Breast epithelium (tissue), 4 donors: Measurements from ENCODE around the gene CTNNA3. TPM values are rescaled to one million over a fixed set of nuclear protein-coding genes. Genes with fewer than 3 reads are reported as not detected.

Source experiments
- DNase-seq, 2 donors: peaks; one replicate each; pipeline ENCODE4 v3.0.0-alpha.2; 2019; ENCODE audit warnings: low spot score in 2 of 2
- H3K27ac ChIP-seq, 2 donors: fragments of 200-600 bp; sonication (generic) in 1 of 2; one replicate each; pipeline ENCODE4 v1.5.1; 2016 to 2019; ENCODE audit warnings: mild to moderate bottlenecking in 1 of 2
- H3K27me3 ChIP-seq, 2 donors: fragments of 200-600 bp; sonication (generic) in 1 of 2; one replicate each; pipeline versions ENCODE4 v1.5.1 to v1.6.0; 2017 to 2019; ENCODE audit warnings: control low read depth in 1 of 2, mild to moderate bottlenecking in 1 of 2
- H3K36me3 ChIP-seq: fragments of 200-600 bp; one replicate; pipeline ENCODE4 v1.5.1; 2019
- H3K4me1 ChIP-seq, 2 donors: fragments of 200-600 bp; sonication (generic); one replicate each; pipeline ENCODE4 v1.5.1; 2016 to 2019; ENCODE audit warnings: control low read depth in 1 of 2
- H3K4me3 ChIP-seq, 3 donors: fragments of 200-600 bp; sonication (generic); 1 replicate in 2 of 3; 2 replicates in 1 of 3; pipeline ENCODE4 v1.5.1; 2016 to 2019; ENCODE audit warnings: mild to moderate bottlenecking in 3 of 3, moderate library complexity in 2 of 3
- H3K9me3 ChIP-seq, 2 donors: fragments of 200-600 bp; sonication (generic) in 1 of 2; one replicate each; pipeline ENCODE4 v1.5.1; 2016 to 2019; ENCODE audit warnings: control low read depth in 1 of 2
- CTCF ChIP-seq, 3 donors: fragments of 450-650 bp; IDR thresholded peaks; one replicate each; pipeline ENCODE4 v1.5.1; 2016 to 2017; ENCODE audit warnings: antibody characterized with exemption in 3 of 3, mild to moderate bottlenecking in 3 of 3, moderate library complexity in 3 of 3
- POLR2A ChIP-seq: fragments of 450-650 bp; IDR thresholded peaks from one replicate; pipeline ENCODE4 v1.6.1; 2016; ENCODE audit warnings: antibody characterized with exemption, mild to moderate bottlenecking, moderate library complexity
- POLR2AphosphoS5 ChIP-seq, 3 donors: sonication (generic); formaldehyde crosslinking; IDR thresholded peaks; one replicate each; pipeline ENCODE4 v1.6.1; 2017; ENCODE audit warnings: antibody characterized with exemption in 3 of 3
- intact Hi-C: fragments of 100-400 bp; cut with DNase I; formaldehyde crosslinking; loops from one replicate; pipeline ENCODE4 v1.15.1; 2023; ENCODE audit warnings: low total_unique reads
- total RNA-seq, 3 donors: library from RNA; depleted of rRNA; stranded (reverse); fragments of >200 nt; gene quantifications; one replicate each; pipeline ENCODE4 v1.1.0, GENCODE V29; 2016

CTNNA3 gene
- total RNA-seq, 3 donors from 2014 or later, result 0.33 to 1.1 (median 0.59) TPM

GRCh38 chr10:67606572-67606971 lies 89.4 kb downstream of the CTNNA3 start:
- Histone ChIP-seq H3K9me3 (no peaks in the 10 kb centered on the region), H3K27ac (no peak overlapping the region), H3K36me3 (no peaks in the 10 kb centered on the region), H3K4me3 (no peak overlapping the region), H3K27me3 (no peaks in the 10 kb centered on the region), H3K4me1 (no peaks in the 10 kb centered on the region)
- TF ChIP-seq CTCF (IDR thresholded peaks at IDR 0.05) (no peak), POLR2AphosphoS5 (IDR thresholded peaks at IDR 0.05) (no peak), POLR2A (no peak)
- intact Hi-C loops, result no loop called here
- no peak for DNase-seq

GRCh38 chr10:67603701-67604100 lies 92.3 kb downstream of the CTNNA3 start:
- no peaks in the 10 kb centered on the region for H3K4me1 ChIP-seq
- no peak overlapping the region for H3K4me3 ChIP-seq
- H3K27ac ChIP-seq, result no peak overlapping the region
- TF ChIP-seq CTCF (IDR thresholded peaks at IDR 0.05) (no peak), POLR2A (no peak)
- intact Hi-C loops, result no loop called here
- no peaks in the 10 kb centered on the region for H3K36me3 ChIP-seq
- DNase-seq, result no peak
- no peaks in the 10 kb centered on the region for H3K9me3 ChIP-seq
- no peaks in the 10 kb centered on the region for H3K27me3 ChIP-seq

- H3K9me3 ChIP-seq, result no peaks in the 10 kb centered on the region
- TF ChIP-seq POLR2A (no peak), CTCF (IDR thresholded peaks at IDR 0.05) (no peak), POLR2AphosphoS5 (IDR thresholded peaks at IDR 0.05) (no peak)
- intact Hi-C loops, result no loop called here
- H3K4me3 ChIP-seq, result no peak overlapping the region
- no peaks in the 10 kb centered on the region for H3K4me1 ChIP-seq
- DNase-seq, result no peak
- H3K27ac ChIP-seq, result no peak overlapping the region
- no peaks in the 10 kb centered on the region for H3K36me3 ChIP-seq
- H3K27me3 ChIP-seq, result no peaks in the 10 kb centered on the region
Measured at GRCh38 chr10:67603086-67603485, 92.9 kb downstream of the CTNNA3 start.

DNA sequence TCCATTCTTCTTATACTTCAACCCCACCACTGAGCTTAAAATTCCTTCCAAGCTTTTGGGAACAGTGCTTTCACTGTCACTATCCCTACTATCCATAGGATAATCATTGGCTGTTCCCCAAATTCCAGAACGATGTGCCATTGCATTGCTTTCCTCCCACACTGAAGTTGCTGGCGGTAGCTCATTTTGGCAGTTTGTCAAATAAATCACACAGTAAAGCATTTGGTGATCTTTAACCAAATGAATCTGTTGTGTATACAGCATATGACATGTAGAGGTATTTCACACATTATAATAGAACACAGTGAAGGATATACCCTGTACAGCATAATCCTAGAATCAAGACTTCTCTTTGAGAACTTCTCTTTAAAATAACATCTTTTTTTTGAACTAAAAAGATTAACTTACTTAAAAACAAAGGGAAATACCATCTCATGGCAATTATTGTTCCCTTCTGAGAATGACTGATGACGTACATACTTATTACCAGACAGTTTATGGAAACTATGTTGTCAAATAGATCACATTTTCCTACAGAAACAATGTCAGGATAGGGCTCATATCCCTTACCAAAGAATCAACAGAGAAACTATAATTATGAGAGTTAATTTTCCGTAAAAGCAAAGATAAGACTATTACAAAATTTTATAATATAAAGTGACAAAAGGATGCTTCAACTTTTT lies 93.6 kb downstream of the CTNNA3 start:
- DNase-seq, result no peak
- Histone ChIP-seq H3K9me3 (no peaks in the 10 kb centered on the region), H3K27ac (no peak overlapping the region), H3K27me3 (no peaks in the 10 kb centered on the region), H3K4me1 (no peaks in the 10 kb centered on the region), H3K4me3 (no peak overlapping the region), H3K36me3 (no peaks in the 10 kb centered on the region)
- TF ChIP-seq POLR2AphosphoS5 (IDR thresholded peaks at IDR 0.05), result no peak
- no peak for TF ChIP-seq CTCF (IDR thresholded peaks at IDR 0.05)
- TF ChIP-seq POLR2A, result no peak
- intact Hi-C loops, result no loop called here

DNA sequence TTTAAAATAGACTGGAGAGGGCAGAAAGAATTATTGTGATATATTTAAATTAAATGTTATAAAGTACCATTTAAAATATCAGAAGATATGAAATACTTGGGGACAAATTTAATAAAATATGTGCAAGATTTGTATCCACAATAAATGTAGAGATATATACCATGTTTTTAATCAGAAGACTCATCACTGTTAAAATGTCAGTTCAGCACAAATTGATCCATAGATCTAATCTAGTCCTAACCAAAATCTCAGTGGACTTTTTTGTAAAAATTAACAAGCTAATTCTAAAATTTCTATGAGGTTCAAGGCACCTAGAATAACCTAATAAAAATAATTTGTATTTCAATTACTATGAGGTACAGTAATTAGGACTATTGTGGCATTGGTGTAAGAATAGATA lies 96.4 kb downstream of the CTNNA3 start:
- intact Hi-C loops, result no loop called here
- Histone ChIP-seq H3K4me3 (no peak overlapping the region), H3K36me3 (no peaks in the 10 kb centered on the region)

More for the DNA sequence above, 96.4 kb downstream of the CTNNA3 start:
- H3K4me1 ChIP-seq, result no peaks in the 10 kb centered on the region
- H3K9me3 ChIP-seq, result peaks cover 0 to 3% of the 10 kb centered on the region in 2 donors
- no peaks in the 10 kb centered on the region for H3K27me3 ChIP-seq
- TF ChIP-seq POLR2AphosphoS5 (IDR thresholded peaks at IDR 0.05) (no peak), POLR2A (no peak), CTCF (IDR thresholded peaks at IDR 0.05) (no peak)
- no peak overlapping the region for H3K27ac ChIP-seq
- no peak for DNase-seq
